Right ventricle myocardium superior (tissue), 1 donor: ENCODE data around the gene CCDC177. TPM values are rescaled to one million over a fixed set of nuclear protein-coding genes. Genes with fewer than 3 reads are reported as not detected.
A peak's percentile ranks its signal among the peaks of the same experiment; 100 is the strongest.
"Not testable (repeated sequence)": the region's sequence is repeated elsewhere in the genome, so short reads cannot be mapped to it uniquely, and the experiment has no call there.

Experiments used
- ATAC-seq: fragments of 200-7000 bp; cut with Tn5 transposase; one replicate; pipeline ENCODE4 v1.9.1; 2020; ENCODE audit warnings: mild to moderate bottlenecking; ENCODE audit not compliant: poor library complexity
- DNase-seq: peaks from one replicate; pipeline ENCODE4 v3.0.0-alpha.2; 2020
- intact Hi-C: fragments of 100-400 bp; cut with DNase I; formaldehyde crosslinking; loops from one replicate; pipeline ENCODE4 v1.11.2; 2022
- total RNA-seq: library from RNA; stranded (reverse); fragmentation: NEBNext Ultra II Directional; extraction: Animal tissue kit (Norgen Biotek cat#: 25700); gene quantifications from one replicate; pipeline ENCODE4 v1.2.1, GENCODE V29; 2021
- donor health status: DM: no; HTN: yes; CAD: no; lungs with severe emphysema.

The CCDC177 gene
- total RNA-seq, 1 donor from 2014 or later: not detected

DNA sequence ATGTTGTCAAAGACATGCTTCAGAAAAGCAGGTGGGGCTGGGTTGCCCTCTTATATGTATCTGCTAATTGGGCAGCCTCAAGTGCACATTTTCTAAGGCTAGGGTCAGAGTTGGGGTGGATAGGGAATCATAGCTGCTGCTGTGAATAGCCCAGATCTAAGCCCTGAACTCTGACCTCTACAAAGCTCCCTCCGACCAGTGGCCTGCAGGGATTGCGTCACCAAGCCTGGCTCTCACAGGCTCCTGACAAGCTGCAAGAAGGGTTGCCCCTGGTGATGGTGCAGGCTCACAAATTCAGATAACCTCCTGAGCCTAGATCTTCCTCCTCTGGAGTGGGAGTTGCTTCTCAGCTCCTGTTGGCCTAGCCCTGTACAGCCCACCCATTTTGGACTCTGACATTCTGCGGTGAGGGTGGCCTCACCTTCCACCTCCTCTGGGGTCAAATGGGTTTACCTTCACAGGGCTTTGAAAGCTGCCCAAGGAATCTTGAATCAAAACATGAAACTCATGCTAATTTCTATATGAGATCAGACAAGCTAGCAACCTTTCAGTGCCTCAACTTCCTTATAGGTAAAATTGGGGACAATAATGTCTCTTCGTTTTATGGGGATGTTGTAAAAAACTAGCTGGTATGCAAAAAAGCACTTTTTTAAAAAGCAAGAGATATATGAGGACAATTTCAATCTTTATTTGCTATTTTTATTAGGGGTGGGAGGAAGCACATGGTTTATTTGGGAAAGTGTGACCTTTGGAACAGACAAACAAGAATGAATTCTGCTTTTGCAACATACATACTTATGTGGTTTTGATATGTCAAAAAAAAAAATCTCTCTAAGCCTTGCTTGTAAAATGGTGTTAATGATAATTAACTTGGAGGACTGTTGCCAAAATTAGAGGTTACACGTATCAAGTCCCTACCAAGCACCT lies 31.9 kb upstream of the CCDC177 start:
- no peak for DNase-seq
- intact Hi-C loops: no loop called here
- ATAC-seq: no peak

DNA sequence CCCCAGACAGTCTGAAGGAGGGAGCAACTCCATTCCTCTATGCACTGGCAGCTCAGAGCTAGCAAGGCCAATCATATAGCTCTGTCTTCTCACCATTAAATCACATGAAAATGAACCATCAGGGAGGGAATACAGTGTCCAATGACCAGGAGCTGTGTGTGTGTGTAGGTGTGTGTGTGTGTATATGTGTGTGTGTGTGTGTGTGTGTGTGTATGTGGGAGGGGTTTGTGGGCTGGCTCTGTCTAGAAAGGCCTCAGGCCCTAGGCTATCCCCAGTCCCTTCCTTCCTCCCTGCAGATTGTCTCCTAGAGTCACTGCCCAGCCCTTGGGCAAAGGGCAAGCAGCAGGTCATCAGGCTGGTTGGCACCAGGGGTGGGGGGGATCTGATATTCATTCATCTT lies 31.1 kb upstream of the CCDC177 start:
- intact Hi-C loops: no loop called here
- no peak for ATAC-seq

GRCh38 chr14:69600304-69600891 lies 25.7 kb upstream of the CCDC177 start:
- ATAC-seq (no peak), DNase-seq (no peak)
- intact Hi-C loops: loop anchor here (5.0 kb wide), 1 partner anchor 127 kb away; no protein-coding TSS in a partner anchor

More for the DNA sequence above, 31.1 kb upstream of the CCDC177 start:
- no peak for DNase-seq

DNA sequence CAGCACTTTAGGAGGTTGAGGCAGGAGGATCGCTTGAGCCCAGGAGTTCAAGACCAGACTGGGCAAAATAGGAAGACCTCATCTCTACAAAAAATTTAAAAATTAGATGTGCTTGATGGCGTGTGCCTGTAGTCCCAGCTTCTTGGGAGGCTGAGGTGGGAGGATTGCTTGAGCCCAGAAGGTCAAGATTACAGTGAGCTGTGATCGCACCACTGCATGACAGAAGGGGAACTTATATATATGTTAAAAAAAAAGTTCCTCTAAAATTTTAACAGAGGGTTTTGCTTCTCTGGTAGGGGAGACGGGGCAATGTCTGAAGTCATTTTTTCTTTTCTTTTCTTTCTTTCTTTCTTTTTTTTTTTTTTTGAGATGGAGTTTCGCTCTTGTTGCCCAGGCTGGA lies 24.8 kb upstream of the CCDC177 start:
- ATAC-seq, DNase-seq, intact Hi-C loops: not testable (repeated sequence)

DNA sequence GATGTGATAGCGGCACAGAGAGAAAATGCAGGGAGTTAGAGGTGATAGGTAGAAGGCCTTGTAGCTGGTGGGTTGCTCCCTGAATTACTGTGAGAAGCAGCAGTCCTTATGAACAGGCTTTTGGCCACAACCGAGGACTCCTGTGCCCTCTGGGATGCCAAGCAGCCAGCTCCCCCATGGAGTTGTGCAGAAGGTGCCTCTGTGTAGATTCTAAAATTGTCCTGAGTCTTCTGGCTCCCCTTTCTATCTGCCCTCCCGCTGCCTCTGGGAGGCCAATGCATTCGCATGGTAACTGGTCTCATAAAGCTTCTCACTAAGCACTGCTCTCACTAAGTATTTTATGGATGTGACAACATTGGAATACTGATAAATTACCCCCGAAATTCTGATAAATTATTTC lies 20.7 kb upstream of the CCDC177 start:
- DNase-seq: no peak
- no peak for ATAC-seq
- intact Hi-C loops: no loop called here

- ATAC-seq (no peak), DNase-seq (no peak)
- intact Hi-C loops: no loop called here
These were observed 20.2 kb upstream of the CCDC177 start for GRCh38 chr14:69594846-69595245.

DNA sequence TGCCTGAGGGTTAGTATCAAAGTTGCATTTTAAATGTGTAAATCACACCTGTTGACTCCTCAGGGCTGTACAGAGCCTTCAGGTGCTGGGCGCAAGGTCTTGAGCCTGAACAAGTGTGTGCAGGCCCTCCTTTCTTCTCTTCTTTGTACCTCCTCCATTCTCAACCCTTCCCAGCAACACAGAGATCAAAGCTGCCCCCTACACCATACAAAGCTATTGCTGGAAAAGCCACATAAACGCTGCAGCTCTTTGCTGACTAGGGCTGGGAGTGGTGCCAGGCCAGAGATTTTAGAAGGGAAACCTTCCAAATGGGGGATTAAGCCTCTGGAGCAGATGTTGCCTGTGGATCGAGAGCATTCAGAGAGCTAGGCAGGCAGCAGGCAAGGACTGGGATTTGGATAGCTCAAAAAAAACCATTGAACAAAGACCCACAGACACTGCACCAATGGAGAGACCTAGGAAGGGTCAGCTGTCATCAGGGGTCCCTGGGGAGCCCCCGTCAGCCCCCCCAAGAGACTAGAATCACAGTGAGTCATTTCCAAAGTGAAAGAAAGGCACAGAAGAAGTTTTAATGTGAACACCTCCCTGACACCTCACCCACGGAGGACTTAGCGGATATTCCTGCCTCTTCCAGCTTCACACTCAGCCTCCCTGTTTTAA lies 18.5 kb upstream of the CCDC177 start:
- peak; percentile 56 for DNase-seq
- peak; percentile 52 for ATAC-seq
- intact Hi-C loops: no loop called here

GRCh38 chr14:69591317-69591716 lies 16.6 kb upstream of the CCDC177 start:
- DNase-seq (no peak), ATAC-seq (no peak)
- intact Hi-C loops: no loop called here

GRCh38 chr14:69587389-69587788 lies 12.7 kb upstream of the CCDC177 start:
- no peak for DNase-seq
- intact Hi-C loops: no loop called here
- ATAC-seq: peak; percentile 27

GRCh38 chr14:69586404-69586803 lies 11.7 kb upstream of the CCDC177 start:
- intact Hi-C loops: no loop called here
- ATAC-seq (no peak), DNase-seq (no peak)

DNA sequence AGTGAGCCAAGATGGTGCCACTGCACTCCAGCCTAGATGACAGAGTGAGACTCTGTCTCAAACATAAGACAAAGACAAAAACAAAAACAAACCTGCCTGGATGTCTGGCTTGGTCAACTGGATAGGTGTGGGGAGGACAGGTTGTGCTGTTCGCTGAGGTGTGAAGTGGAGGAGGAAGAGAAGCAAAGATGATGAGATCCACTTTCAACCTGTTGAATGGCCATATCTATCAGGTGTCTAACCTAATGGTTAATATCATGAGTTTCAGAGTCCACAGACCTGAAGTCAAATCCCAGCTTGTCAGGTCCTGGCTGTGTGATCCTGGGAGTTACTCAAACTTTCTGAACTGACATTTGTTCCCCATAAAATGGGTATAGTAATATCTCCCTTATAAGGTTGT lies 9.7 kb upstream of the CCDC177 start:
- ATAC-seq (no peak), DNase-seq (no peak)
- intact Hi-C loops: loop anchor here (2.0 kb wide), 1 partner anchor 142 kb away; no protein-coding TSS in a partner anchor

DNA sequence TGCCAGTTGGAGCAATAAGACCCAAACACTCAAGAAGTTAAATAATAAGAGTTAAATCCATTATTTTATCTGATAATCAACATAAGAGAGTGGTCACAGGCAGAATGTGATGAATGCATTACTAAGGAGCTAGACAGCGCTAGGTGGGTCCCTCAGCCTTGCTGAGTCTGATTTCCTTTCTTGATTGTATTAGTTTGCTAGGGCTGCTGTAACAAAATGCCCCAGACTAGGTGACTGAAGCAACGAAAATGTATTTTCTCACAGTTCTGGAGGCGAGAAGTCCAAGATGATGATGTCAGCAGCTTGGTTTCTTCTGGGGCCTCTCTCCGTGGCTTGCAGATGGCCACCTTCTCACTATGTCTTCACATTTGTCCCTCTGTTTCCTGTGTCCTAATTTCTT lies 8.2 kb upstream of the CCDC177 start:
- ATAC-seq (no peak), DNase-seq (no peak)
- intact Hi-C loops: no loop called here

DNA sequence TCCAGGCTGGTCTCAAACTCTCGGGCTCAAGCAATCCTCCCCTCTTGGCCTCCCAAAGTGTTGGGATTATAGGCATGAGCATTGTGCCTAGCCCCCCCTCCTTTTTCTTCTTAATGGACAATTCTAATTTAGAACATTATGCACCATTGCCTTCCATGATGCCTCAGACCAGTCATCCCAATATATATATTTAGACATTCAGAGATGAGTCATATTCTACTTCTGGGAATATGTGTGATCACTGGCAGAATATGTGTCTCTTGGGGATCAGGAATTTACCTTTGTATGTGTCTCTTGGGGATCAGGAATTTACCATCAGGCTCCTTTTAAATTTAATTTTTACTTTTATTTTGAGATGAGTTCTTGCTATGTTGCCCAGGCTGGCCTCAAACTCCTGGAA lies 7.5 kb upstream of the CCDC177 start:
- ATAC-seq (no peak), DNase-seq (no peak)
- intact Hi-C loops: no loop called here

GRCh38 chr14:69581316-69581935 lies 6.8 kb upstream of the CCDC177 start:
- no peak for ATAC-seq
- intact Hi-C loops: no loop called here

GRCh38 chr14:69580009-69580577 lies 5.4 kb upstream of the CCDC177 start:
- intact Hi-C loops: no loop called here

More at GRCh38 chr14:69581316-69581935, 6.8 kb upstream of the CCDC177 start:
- DNase-seq: no peak

GRCh38 chr14:69579476-69579875 lies 4.8 kb upstream of the CCDC177 start:
- no peak for ATAC-seq
- intact Hi-C loops: no loop called here
- DNase-seq: no peak

More at GRCh38 chr14:69580009-69580577, 5.4 kb upstream of the CCDC177 start:
- DNase-seq (no peak), ATAC-seq (peak; percentile 49)

DNA sequence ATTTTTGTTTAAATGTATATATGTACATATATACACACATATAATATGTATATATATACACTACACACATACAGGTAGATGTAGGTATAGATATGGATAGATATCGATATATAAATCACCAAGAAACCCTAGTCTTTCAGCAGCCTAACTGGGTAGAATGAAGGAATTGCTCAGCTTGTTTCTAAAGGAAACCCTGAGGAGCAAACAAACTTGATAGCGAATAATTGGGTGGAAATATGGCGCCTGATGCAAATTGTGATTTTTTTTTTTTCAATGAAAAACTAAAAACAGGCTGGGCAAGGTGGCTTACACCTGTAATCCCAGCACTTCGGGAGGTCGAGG lies 254 bp upstream of the CCDC177 start:
- no peak for ATAC-seq
- no peak for DNase-seq
- intact Hi-C loops: no loop called here

DNA sequence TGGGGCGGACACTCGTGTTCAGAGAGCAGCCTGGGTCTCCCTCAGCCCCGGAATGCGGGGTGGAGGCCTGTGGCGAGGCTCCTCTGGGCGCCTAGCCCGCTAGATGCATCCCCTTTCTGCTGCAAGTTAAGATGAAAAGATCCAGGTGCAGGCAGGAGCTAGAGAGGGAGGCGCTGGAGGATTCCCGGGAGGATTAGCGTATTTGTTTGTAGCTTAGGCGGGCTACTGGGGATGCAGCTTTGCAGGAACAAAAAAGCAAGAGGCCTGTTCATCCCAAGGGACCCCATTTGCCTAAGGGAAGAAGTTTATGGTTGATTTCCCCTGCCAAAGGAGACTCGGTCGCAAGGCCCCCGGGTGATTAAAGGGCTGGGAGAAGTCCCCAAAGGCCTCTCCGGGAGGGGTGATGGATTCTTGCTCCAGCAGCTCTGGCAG lies 824 bp downstream of the CCDC177 start:
- DNase-seq (no peak), ATAC-seq (no peak)
- intact Hi-C loops: no loop called here
